Activated B cell treated with CpG ODN at 0.5 μM for 24 hours (primary cell): ENCODE results near the gene FAM174A. TPM values are rescaled to one million over a fixed set of nuclear protein-coding genes. Genes with fewer than 3 reads are reported as not detected.

ENCODE experiments used
- ATAC-seq: fragments of 200-7000 bp; cut with Tn5 transposase; one replicate; pipeline ENCODE4 v1.10.0; 2021; ENCODE audit warnings: low read depth, mild to moderate bottlenecking, moderate library complexity
- CTCF ChIA-PET: fragments of 350-600 bp; sonication (Branson Sonifier 250); formaldehyde crosslinking; loops from one replicate; lab custom pipeline; 2021; ENCODE audit warnings: antibody characterized with exemption; lab: Charles Lee
- POLR2A ChIA-PET: fragments of 350-600 bp; sonication (Branson Sonifier 250); formaldehyde crosslinking; loops from one replicate; lab custom pipeline; 2021; ENCODE audit warnings: antibody characterized with exemption; lab: Charles Lee
- DNase-seq: peaks from one replicate; pipeline ENCODE4 v3.0.0; 2022
- H3K27ac Mint-ChIP-seq: one replicate; pipeline ENCODE4 v1.8.0; 2020; ENCODE audit warnings: mixed read lengths
- H3K27me3 Mint-ChIP-seq: one replicate; pipeline ENCODE4 v1.8.0; 2021; ENCODE audit warnings: mixed read lengths
- H3K36me3 Mint-ChIP-seq: one replicate; pipeline ENCODE4 v1.8.0; 2021; ENCODE audit warnings: low read depth, mixed read lengths
- H3K4me1 Mint-ChIP-seq: one replicate; pipeline ENCODE4 v1.8.0; 2021; ENCODE audit warnings: mixed read lengths
- H3K4me3 Mint-ChIP-seq: one replicate; pipeline ENCODE4 v1.8.0; 2020; ENCODE audit warnings: mild to moderate bottlenecking, mixed read lengths
- H3K9me3 Mint-ChIP-seq: one replicate; pipeline ENCODE4 v1.8.0; 2020; ENCODE audit warnings: mixed read lengths
- intact Hi-C: fragments of 100-400 bp; cut with micrococcal nuclease; formaldehyde crosslinking; loops from one replicate; pipeline ENCODE4 v1.15.1; 2024
- total RNA-seq: library from RNA; stranded (reverse); gene quantifications from 2 replicates; pipeline ENCODE4 v1.2.3, GENCODE V29; 2022
- TF ChIP-seq, protein P1 (sequence below): fragments of 200-600 bp; IDR thresholded peaks from one replicate; pipeline ENCODE4 v1.8.0; 2022; ENCODE audit warnings: antibody characterized with exemption, mild to moderate bottlenecking

The FAM174A gene
- total RNA-seq, 1 donor from 2014 or later = 5.2 TPM

DNA sequence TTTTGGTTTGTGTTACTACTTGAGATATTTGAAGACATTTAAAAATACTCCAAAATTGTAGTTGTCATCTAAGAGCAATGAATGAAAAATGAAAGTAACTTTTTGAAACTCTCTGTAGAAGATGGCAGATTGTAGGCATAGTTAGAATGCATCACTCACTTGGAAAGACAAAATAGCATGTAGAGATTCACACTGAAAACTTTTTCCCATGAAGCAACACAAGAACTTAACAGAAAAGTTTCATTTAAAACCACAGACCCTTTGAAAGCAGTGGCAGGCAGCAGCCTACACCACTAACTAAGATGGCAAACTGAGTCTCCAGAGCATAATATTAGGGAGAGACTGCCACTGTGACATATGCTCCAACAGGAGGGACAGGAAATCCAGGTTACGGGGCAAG, 18.9 kb upstream of the FAM174A start:
- Mint-ChIP-seq H3K9me3 (peaks cover 16% of the 10 kb centered on the region), H3K27ac (no peak overlapping the region), H3K4me3 (no peak overlapping the region), H3K4me1 (no peaks in the 10 kb centered on the region), H3K36me3 (no peaks in the 10 kb centered on the region), H3K27me3 (peaks cover 1% of the 10 kb centered on the region)
- TF ChIP-seq, protein P1, sequence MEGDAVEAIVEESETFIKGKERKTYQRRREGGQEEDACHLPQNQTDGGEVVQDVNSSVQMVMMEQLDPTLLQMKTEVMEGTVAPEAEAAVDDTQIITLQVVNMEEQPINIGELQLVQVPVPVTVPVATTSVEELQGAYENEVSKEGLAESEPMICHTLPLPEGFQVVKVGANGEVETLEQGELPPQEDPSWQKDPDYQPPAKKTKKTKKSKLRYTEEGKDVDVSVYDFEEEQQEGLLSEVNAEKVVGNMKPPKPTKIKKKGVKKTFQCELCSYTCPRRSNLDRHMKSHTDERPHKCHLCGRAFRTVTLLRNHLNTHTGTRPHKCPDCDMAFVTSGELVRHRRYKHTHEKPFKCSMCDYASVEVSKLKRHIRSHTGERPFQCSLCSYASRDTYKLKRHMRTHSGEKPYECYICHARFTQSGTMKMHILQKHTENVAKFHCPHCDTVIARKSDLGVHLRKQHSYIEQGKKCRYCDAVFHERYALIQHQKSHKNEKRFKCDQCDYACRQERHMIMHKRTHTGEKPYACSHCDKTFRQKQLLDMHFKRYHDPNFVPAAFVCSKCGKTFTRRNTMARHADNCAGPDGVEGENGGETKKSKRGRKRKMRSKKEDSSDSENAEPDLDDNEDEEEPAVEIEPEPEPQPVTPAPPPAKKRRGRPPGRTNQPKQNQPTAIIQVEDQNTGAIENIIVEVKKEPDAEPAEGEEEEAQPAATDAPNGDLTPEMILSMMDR = no peak
- CTCF ChIA-PET = no interaction called here
- intact Hi-C loops = no loop called here
- DNase-seq = no peak
- no peak for ATAC-seq
- POLR2A ChIA-PET = no interaction called here

DNA sequence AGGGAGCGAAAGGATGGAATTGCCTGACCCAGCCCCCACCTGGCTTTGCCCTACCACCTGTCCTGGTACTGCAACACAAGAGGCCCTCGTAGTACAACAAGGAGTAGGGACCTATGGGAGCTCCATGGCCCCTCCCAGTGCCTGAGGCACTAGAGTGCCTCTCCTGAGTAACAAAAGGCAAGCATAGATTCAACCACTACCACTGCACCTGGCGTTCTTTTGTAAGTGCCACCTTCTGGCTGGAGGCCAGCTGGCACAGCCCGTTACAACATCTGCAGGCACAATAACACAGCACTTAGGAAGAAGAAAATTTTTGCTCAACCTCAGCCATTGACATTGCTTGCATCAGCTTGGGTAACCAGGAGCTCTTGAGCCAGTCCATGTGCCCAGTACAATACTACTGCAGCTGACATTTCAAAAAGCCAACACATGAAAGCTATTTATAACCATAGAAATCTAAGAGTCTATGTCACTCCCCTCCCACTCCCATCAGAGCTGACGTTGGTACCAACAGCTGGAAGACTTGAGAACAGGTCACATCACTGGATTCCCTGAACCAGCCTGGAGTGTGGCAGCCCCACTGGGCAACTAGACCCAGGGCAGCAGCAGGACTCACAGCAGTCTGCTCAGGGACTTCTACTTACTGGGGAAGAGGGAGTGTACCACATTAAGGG, 17.7 kb upstream of the FAM174A start:
- POLR2A ChIA-PET = no interaction called here
- ATAC-seq = no peak
- H3K9me3 Mint-ChIP-seq = peaks cover 16% of the 10 kb centered on the region
- CTCF ChIA-PET = no interaction called here
- no peaks in the 10 kb centered on the region for H3K36me3 Mint-ChIP-seq
- H3K27ac Mint-ChIP-seq = no peak overlapping the region
- no peaks in the 10 kb centered on the region for H3K4me1 Mint-ChIP-seq
- H3K4me3 Mint-ChIP-seq = no peak overlapping the region
- no peak for DNase-seq
- TF ChIP-seq, protein P1 = no peak
- H3K27me3 Mint-ChIP-seq = peaks cover 8% of the 10 kb centered on the region
- intact Hi-C loops = no loop called here

DNA sequence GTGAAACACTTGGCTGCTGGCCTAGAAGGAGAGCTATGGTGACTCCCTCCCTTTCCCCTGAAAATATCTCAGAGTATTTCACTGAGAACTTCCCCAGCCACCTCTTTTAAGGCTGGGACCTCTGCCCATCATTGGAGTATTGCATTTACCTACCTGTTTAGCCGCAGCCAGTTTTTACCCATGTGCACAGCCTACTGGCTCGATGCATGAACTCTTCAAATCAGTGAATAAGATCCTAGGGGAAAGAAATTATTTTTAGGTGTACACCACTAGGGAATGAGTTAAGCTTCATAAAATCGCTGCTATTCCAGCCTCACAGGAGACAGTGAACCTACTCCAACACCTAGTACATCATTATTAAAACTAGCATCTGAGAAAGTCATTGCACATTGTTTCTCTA, 16.8 kb upstream of the FAM174A start:
- no peak overlapping the region for H3K4me3 Mint-ChIP-seq

DNA sequence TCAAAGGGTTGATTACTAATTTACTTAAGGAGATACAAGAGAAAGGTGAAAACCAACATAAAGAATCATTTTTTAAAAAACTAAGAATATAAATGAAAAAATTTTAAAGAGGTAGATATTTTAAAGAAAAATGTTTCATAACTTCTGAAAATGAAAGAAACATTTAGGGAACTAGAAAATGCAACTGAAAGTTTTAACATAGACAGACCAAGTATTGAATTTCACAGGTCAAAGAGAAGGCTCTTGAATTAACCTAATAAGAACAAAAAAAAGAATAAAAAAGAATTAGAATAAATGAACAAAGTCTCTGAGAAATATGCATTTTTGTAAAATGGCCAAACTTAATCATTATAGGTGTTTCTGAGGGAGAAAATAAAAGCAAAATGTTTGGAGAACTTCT, 16.1 kb upstream of the FAM174A start:
- intact Hi-C loops = no loop called here
- Mint-ChIP-seq H3K36me3 (no peaks in the 10 kb centered on the region), H3K27ac (no peak overlapping the region), H3K4me3 (no peak overlapping the region), H3K27me3 (peaks cover 17% of the 10 kb centered on the region), H3K4me1 (no peaks in the 10 kb centered on the region), H3K9me3 (peaks cover 16% of the 10 kb centered on the region)
- ChIA-PET CTCF (no interaction called here), POLR2A (no interaction called here)
- no peak for DNase-seq
- TF ChIP-seq, protein P1 = no peak
- ATAC-seq = no peak

More for the DNA sequence above, 16.8 kb upstream of the FAM174A start:
- CTCF ChIA-PET = no interaction called here
- ATAC-seq = no peak
- Mint-ChIP-seq H3K4me1 (no peaks in the 10 kb centered on the region), H3K9me3 (peaks cover 16% of the 10 kb centered on the region), H3K36me3 (no peaks in the 10 kb centered on the region), H3K27ac (no peak overlapping the region), H3K27me3 (peaks cover 12% of the 10 kb centered on the region)
- no peak for DNase-seq
- POLR2A ChIA-PET = no interaction called here
- TF ChIP-seq, protein P1 = no peak
- intact Hi-C loops = no loop called here

DNA sequence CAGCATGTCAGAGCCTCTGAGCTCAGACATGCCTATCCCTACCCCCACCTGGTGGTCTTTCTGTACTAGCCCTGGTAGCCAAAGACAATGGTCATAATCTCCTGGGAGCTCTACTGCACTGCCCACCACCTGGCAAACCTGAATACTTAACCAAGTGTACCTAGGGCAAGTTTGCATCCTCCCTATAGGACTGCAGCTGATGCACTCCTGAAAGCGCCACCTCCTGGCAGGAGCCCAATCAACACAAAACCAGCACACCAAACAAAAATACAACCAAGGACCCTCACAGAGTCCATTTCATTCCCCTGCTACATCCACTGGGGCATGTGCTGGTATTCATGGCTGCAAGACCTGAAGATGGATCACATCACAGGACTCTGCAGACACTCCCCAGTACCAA, 14.8 kb upstream of the FAM174A start:
- H3K27ac Mint-ChIP-seq = no peak overlapping the region
- peaks cover 18% of the 10 kb centered on the region for H3K9me3 Mint-ChIP-seq
- POLR2A ChIA-PET = no interaction called here
- ATAC-seq (no peak), DNase-seq (no peak)
- intact Hi-C loops = no loop called here
- TF ChIP-seq, protein P1 = no peak
- H3K4me3 Mint-ChIP-seq = no peak overlapping the region
- no peaks in the 10 kb centered on the region for H3K4me1 Mint-ChIP-seq
- H3K27me3 Mint-ChIP-seq = peaks cover 17% of the 10 kb centered on the region
- CTCF ChIA-PET = no interaction called here
- H3K36me3 Mint-ChIP-seq = no peaks in the 10 kb centered on the region
